Body of pancreas (tissue), 4 donors: ENCODE data around the gene PHF19.

ENCODE experiments used
- CTCF ChIP-seq, 7 experiments: fragments of 450-650 bp in 4 of 7; fragments of 200-600 bp in 3 of 7; sonication (generic) in 3 of 7; IDR thresholded peaks; one replicate each; pipeline ENCODE4 v1.5.1; 2016 to 2019; ENCODE audit warnings: antibody characterized with exemption in 7 of 7
- POLR2A ChIP-seq, 3 donors: fragments of 450-650 bp; IDR thresholded peaks; one replicate each; pipeline ENCODE4 v1.6.1; 2016; ENCODE audit warnings: antibody characterized with exemption in 3 of 3, mild to moderate bottlenecking in 2 of 3

- TF ChIP-seq CTCF (IDR thresholded peaks at IDR 0.05) (no peak), POLR2A (IDR thresholded peaks at IDR 0.05) (no peak)
Observed at GRCh38 chr9:120915854-120916470, 39.0 kb upstream of the PHF19 start.
